GM23248 (cell line): ENCODE measurements around the gene ACP3. TPM values are rescaled to one million over a fixed set of nuclear protein-coding genes. Genes with fewer than 3 reads are reported as not detected.
"Not testable (repeated sequence)": the region's sequence is repeated elsewhere in the genome, so short reads cannot be mapped to it uniquely, and the experiment has no call there.

ENCODE experiments used
- DNase-seq: peaks from one replicate; pipeline ENCODE4 v3.0.0-alpha.2; 2015
- H2AFZ ChIP-seq: fragments of 200-600 bp; sonication (generic); 2 replicates; pipeline ENCODE4 v1.6.1; 2016; ENCODE audit warnings: antibody characterized with exemption
- H3F3A ChIP-seq: fragments of 200-600 bp; sonication (generic); 2 replicates; pipeline ENCODE4 v1.6.1; 2016; ENCODE audit warnings: mild to moderate bottlenecking, antibody characterized with exemption, mixed run types; ENCODE audit not compliant: insufficient read depth
- H3K27ac ChIP-seq: fragments of 200-600 bp; sonication (generic); 2 replicates; pipeline ENCODE4 v1.5.1; 2016; ENCODE audit warnings: mild to moderate bottlenecking
- H3K27me3 ChIP-seq: fragments of 200-600 bp; sonication (generic); replicated peaks from 2 replicates; pipeline ENCODE4 v1.6.1; 2016; ENCODE audit warnings: mild to moderate bottlenecking; ENCODE audit not compliant: insufficient read depth
- H3K36me3 ChIP-seq: fragments of 200-600 bp; sonication (generic); 2 replicates; pipeline ENCODE4 v1.6.1; 2016; ENCODE audit warnings: low read depth, mild to moderate bottlenecking
- H3K4me1 ChIP-seq: fragments of 200-600 bp; sonication (generic); 2 replicates; pipeline ENCODE4 v1.6.1; 2016; ENCODE audit warnings: mild to moderate bottlenecking; ENCODE audit not compliant: insufficient read depth
- H3K4me2 ChIP-seq: fragments of 200-600 bp; sonication (generic); one replicate; pipeline ENCODE4 v1.6.1; 2016; ENCODE audit warnings: mild to moderate bottlenecking; ENCODE audit not compliant: unreplicated experiment
- H3K4me3 ChIP-seq: fragments of 200-600 bp; sonication (generic); 2 replicates; pipeline ENCODE4 v1.5.1; 2016; ENCODE audit warnings: mild to moderate bottlenecking
- H3K79me2 ChIP-seq: fragments of 200-600 bp; sonication (generic); 2 replicates; pipeline ENCODE4 v1.6.1; 2016; ENCODE audit warnings: mild to moderate bottlenecking; ENCODE audit not compliant: insufficient read depth
- H3K9ac ChIP-seq: fragments of 200-600 bp; sonication (generic); 2 replicates; pipeline ENCODE4 v1.6.1; 2016; ENCODE audit warnings: mild to moderate bottlenecking
- H3K9me2 ChIP-seq: fragments of 200-600 bp; sonication (generic); 2 replicates; pipeline ENCODE4 v1.6.1; 2016; ENCODE audit warnings: mixed run types, mild to moderate bottlenecking, moderate library complexity; ENCODE audit not compliant: insufficient read depth
- H3K9me3 ChIP-seq: fragments of 200-600 bp; sonication (generic); one replicate; pipeline ENCODE4 v1.6.1; 2017; ENCODE audit warnings: low read depth
- H4K20me1 ChIP-seq: fragments of 200-600 bp; sonication (generic); 2 replicates; pipeline ENCODE4 v1.6.0; 2016; ENCODE audit not compliant: insufficient read depth
- EZH2 ChIP-seq: fragments of 200-600 bp; sonication (generic); IDR thresholded peaks from 2 replicates; pipeline ENCODE4 v1.6.1; 2018; ENCODE audit warnings: antibody characterized with exemption, mild to moderate bottlenecking; ENCODE audit not compliant: insufficient read depth, poor library complexity, severe bottlenecking
- EZH2phosphoT487 ChIP-seq: fragments of 200-600 bp; sonication (generic); IDR thresholded peaks from 2 replicates; pipeline ENCODE4 v1.6.1; 2018; ENCODE audit warnings: antibody characterized with exemption, moderate library complexity, mild to moderate bottlenecking, low read depth; ENCODE audit not compliant: insufficient read depth
- WGBS, 2 experiments: methylation state at CpG; one replicate each; pipeline ENCODE4 v1.1.6; 2015 to 2017; ENCODE audit warnings: low lambda C conversion rate in 2 of 2, low coverage in 1 of 2; ENCODE audit errors: missing lambda C conversion rate in 2 of 2; 5-methylcytosine and 5-hydroxymethylcytosine counted together
- in situ Hi-C: fragments of 300-500 bp; cut with MboI; formaldehyde crosslinking; loops from 2 replicates; pipeline ENCODE4 v1.15.0; 2020
- polyA plus RNA-seq: library from polyadenylated mRNA; unstranded; fragments of >200 nt; fragmentation: Nextera tagmentation; extraction: Ambion mirVana; gene quantifications from 2 replicates; pipeline ENCODE4 v1.2.1, GENCODE V29; 2016
- total RNA-seq: library from RNA; depleted of rRNA; stranded (reverse); fragments of >200 nt; shearing (Covaris generic); gene quantifications from 2 replicates; pipeline ENCODE4 v1.2.3, GENCODE V29; 2014

The ACP3 gene
- total and polyA plus RNA-seq, 2 experiments from 2014 or later: 1.1 to 1.6 TPM

- no peaks in the 10 kb centered on the region for H3K4me1 ChIP-seq
- H3K79me2 ChIP-seq: no peaks in the 10 kb centered on the region
- H3K9me3 ChIP-seq: no peaks in the 10 kb centered on the region
- 84 to 86% methylated on average over 5 of the region's 5 CpGs for WGBS, 2 experiments
- H4K20me1 ChIP-seq: no peaks in the 10 kb centered on the region
- no peak overlapping the region for H3K4me2 ChIP-seq
- no peaks in the 10 kb centered on the region for H3F3A ChIP-seq
- no peak for DNase-seq
- H3K27me3 ChIP-seq: no peaks in the 10 kb centered on the region
- no peaks in the 10 kb centered on the region for H3K9me2 ChIP-seq
- in situ Hi-C loops: no loop called here
- no peak for TF ChIP-seq EZH2phosphoT487
- no peak for TF ChIP-seq EZH2
- H3K9ac ChIP-seq: no peak overlapping the region
- H3K27ac ChIP-seq: no peak overlapping the region
- H2AFZ ChIP-seq: no peak overlapping the region
- H3K4me3 ChIP-seq: no peak overlapping the region
- H3K36me3 ChIP-seq: no peaks in the 10 kb centered on the region
Measured at GRCh38 chr3:132356568-132356967, 39.4 kb downstream of the ACP3 start.

DNA sequence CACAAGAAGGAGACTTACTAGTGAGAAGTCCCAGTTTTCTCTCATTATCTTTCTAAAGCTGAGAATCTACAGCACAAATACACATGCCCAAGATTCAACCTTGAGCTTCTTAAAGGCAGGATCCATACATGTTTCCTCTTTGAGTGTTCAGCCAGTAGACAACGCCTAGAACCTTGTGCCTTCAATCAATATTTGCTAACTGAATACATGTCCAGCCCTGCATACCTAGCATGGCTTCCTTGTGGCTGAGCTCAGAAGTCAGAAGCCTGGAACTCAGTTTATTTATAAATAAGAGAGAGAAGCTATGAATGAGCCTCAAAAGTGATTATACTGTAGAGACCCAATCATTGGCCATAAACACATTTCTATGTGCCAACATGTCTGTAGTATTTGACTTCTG, 43.5 kb downstream of the ACP3 start:
- in situ Hi-C loops: no loop called here
- no peak for TF ChIP-seq EZH2
- no peak for TF ChIP-seq EZH2phosphoT487

DNA sequence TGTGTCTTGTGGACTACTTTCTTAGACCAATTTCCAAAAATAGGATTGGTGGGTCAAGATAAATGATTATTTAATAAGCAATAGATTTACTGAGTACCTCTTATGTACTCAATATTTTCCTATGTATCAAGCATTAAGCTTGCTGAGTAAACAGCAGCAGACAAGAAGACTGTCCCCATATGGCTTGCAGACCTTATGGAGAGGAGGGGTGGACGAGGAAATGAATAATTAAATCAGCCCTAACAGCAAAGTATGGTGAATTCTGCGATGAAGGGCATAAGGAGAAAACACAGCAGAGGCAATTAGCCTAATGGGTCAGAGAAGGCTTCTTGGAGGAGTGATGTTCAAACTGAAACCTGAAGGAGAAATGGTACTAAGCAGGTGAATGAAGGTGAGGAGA, 45.1 kb downstream of the ACP3 start:
- Histone ChIP-seq H3F3A (no peaks in the 10 kb centered on the region), H2AFZ (no peak overlapping the region), H3K36me3 (no peaks in the 10 kb centered on the region), H3K27ac (no peak overlapping the region), H4K20me1 (no peaks in the 10 kb centered on the region), H3K27me3 (no peaks in the 10 kb centered on the region), H3K4me2 (no peak overlapping the region), H3K4me3 (no peak overlapping the region), H3K4me1 (no peaks in the 10 kb centered on the region), H3K79me2 (no peaks in the 10 kb centered on the region), H3K9me2 (no peaks in the 10 kb centered on the region), H3K9ac (no peak overlapping the region), H3K9me3 (no peaks in the 10 kb centered on the region)
- TF ChIP-seq EZH2: no peak
- WGBS, 2 experiments: 57 to 59% methylated on average over 2 of the region's 2 CpGs
- DNase-seq: no peak
- in situ Hi-C loops: no loop called here

More for the DNA sequence above, 43.5 kb downstream of the ACP3 start:
- H3K4me1 ChIP-seq: no peaks in the 10 kb centered on the region
- H3K4me2 ChIP-seq: no peak overlapping the region
- H2AFZ ChIP-seq: no peak overlapping the region
- no peak for DNase-seq
- H3K9me2 ChIP-seq: no peaks in the 10 kb centered on the region
- H3K9ac ChIP-seq: no peak overlapping the region
- no peaks in the 10 kb centered on the region for H3K9me3 ChIP-seq
- H3K4me3 ChIP-seq: no peak overlapping the region
- no peaks in the 10 kb centered on the region for H3K27me3 ChIP-seq
- H3F3A ChIP-seq: no peaks in the 10 kb centered on the region
- WGBS, 2 experiments: 96 to 98% methylated on average over 1 of the region's 1 CpG
- no peak overlapping the region for H3K27ac ChIP-seq
- no peaks in the 10 kb centered on the region for H4K20me1 ChIP-seq
- H3K79me2 ChIP-seq: no peaks in the 10 kb centered on the region
- H3K36me3 ChIP-seq: no peaks in the 10 kb centered on the region

GRCh38 chr3:132368515-132368914, 51.3 kb downstream of the ACP3 start:
- H4K20me1 ChIP-seq: no peaks in the 10 kb centered on the region
- H3K36me3 ChIP-seq: no peaks in the 10 kb centered on the region
- DNase-seq: no peak
- in situ Hi-C loops: no loop called here
- 80 to 81% methylated on average over 2 of the region's 2 CpGs for WGBS, 2 experiments
- H3K4me1 ChIP-seq: no peaks in the 10 kb centered on the region
- H3K79me2 ChIP-seq: no peaks in the 10 kb centered on the region
- no peak overlapping the region for H3K4me2 ChIP-seq
- no peaks in the 10 kb centered on the region for H3K9me2 ChIP-seq
- no peak overlapping the region for H3K4me3 ChIP-seq
- H3K9me3 ChIP-seq: no peaks in the 10 kb centered on the region
- no peak overlapping the region for H3K9ac ChIP-seq
- H3F3A ChIP-seq: no peaks in the 10 kb centered on the region
- no peak for TF ChIP-seq EZH2phosphoT487
- TF ChIP-seq EZH2: no peak
- H3K27me3 ChIP-seq: no peaks in the 10 kb centered on the region
- no peak overlapping the region for H3K27ac ChIP-seq
- H2AFZ ChIP-seq: no peak overlapping the region

GRCh38 chr3:132368962-132369361, 51.8 kb downstream of the ACP3 start:
- Histone ChIP-seq H3K27me3 (no peaks in the 10 kb centered on the region), H3K79me2 (no peaks in the 10 kb centered on the region), H3K36me3 (no peaks in the 10 kb centered on the region), H3F3A (no peaks in the 10 kb centered on the region), H3K9me2 (no peaks in the 10 kb centered on the region), H3K4me2 (no peak overlapping the region), H3K9me3 (no peaks in the 10 kb centered on the region), H3K9ac (no peak overlapping the region), H3K4me1 (no peaks in the 10 kb centered on the region), H2AFZ (no peak overlapping the region), H3K4me3 (no peak overlapping the region), H3K27ac (no peak overlapping the region), H4K20me1 (no peaks in the 10 kb centered on the region)
- TF ChIP-seq EZH2phosphoT487: no peak
- no peak for TF ChIP-seq EZH2
- peak; percentile 41 for DNase-seq
- in situ Hi-C loops: no loop called here

GRCh38 chr3:132376945-132377354, 59.7 kb downstream of the ACP3 start:
- H3K36me3 ChIP-seq, H4K20me1 ChIP-seq, H3K9ac ChIP-seq, H2AFZ ChIP-seq, H3K4me3 ChIP-seq, H3K9me2 ChIP-seq, H3K27me3 ChIP-seq, H3K27ac ChIP-seq, H3K9me3 ChIP-seq, in situ Hi-C loops, H3K4me2 ChIP-seq, H3K79me2 ChIP-seq, DNase-seq, H3F3A ChIP-seq, H3K4me1 ChIP-seq: not testable (repeated sequence)
- WGBS, 2 experiments: 94% methylated on average over 22 to 25 of the region's 25 CpGs
